ENCODE measurements around the gene NOP14.

Gene NOP14

DNA sequence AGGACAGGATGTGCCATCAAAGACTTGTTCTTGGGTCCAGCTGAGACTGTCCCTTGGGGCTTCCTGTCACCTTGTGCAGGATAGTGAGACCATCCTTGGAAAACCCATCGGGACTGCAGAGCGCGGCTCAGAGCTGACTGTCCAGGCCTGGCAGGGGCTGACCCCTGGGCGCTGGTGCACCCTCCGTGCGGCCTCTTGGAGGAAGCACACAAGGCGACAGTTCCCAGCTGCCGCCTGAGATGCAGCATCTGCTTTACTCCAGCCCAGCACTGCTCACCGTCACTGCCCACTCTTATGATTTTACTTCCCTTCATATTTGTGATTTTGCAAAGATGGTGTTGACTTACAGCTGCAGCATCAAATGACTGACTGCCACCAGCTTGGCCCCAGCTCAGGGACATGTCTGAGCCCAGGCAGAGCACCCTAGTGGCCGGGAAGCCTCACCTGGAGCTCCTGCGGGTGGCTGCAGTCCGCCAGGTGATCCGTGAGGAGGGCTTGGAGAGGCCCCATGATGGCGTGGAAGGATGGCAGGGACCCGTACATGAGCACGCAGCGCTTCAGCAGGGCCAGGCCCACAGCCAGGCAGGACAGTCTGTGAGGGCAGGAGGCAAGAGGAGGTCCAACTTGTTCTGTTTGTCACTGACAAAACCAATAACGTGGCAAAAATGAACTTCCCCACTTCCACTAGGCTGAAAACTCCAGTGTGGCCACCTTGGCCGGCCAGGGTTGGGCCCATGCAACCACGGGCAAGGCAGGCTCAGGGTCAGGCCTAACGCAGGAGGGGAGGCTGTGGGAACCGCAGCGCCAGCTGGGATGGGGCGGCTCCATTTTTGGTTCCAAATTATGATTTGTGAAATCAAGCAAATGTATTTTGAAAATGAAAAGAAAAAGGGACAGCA, 21.8 kb downstream of the NOP14 start:
- Histone ChIP-seq H3K27me3 (ENCODE audit: insufficient read depth, poor library complexity, severe bottlenecking) (no peaks in the 10 kb centered on the region), H3K27ac (replicated peaks) (no peak overlapping the region), H3K4me3 (replicated peaks; ENCODE audit: insufficient read depth, low read length) (no peak overlapping the region)
- DNase-seq (ENCODE audit: low read depth in 1 of 2, low spot score in 1 of 2): no peak
- no peak for TF ChIP-seq SPI1 (IDR thresholded peaks at IDR 0.05; ENCODE audit: borderline replicate concordance, low read depth)
- no peak for TF ChIP-seq CTCF (IDR thresholded peaks at IDR 0.05; ENCODE audit: insufficient read depth, low read length)
- no peak; the same call in 1 of the 2 replicates for TF ChIP-seq POLR2AphosphoS5 (IDR thresholded peaks at IDR 0.05; ENCODE audit: low read depth)
- no peak for TF ChIP-seq GABPA (IDR thresholded peaks at IDR 0.05; ENCODE audit: low read depth)
- no peak for TF ChIP-seq REST (IDR thresholded peaks at IDR 0.05; ENCODE audit: insufficient replicate concordance, low read depth)

DNA sequence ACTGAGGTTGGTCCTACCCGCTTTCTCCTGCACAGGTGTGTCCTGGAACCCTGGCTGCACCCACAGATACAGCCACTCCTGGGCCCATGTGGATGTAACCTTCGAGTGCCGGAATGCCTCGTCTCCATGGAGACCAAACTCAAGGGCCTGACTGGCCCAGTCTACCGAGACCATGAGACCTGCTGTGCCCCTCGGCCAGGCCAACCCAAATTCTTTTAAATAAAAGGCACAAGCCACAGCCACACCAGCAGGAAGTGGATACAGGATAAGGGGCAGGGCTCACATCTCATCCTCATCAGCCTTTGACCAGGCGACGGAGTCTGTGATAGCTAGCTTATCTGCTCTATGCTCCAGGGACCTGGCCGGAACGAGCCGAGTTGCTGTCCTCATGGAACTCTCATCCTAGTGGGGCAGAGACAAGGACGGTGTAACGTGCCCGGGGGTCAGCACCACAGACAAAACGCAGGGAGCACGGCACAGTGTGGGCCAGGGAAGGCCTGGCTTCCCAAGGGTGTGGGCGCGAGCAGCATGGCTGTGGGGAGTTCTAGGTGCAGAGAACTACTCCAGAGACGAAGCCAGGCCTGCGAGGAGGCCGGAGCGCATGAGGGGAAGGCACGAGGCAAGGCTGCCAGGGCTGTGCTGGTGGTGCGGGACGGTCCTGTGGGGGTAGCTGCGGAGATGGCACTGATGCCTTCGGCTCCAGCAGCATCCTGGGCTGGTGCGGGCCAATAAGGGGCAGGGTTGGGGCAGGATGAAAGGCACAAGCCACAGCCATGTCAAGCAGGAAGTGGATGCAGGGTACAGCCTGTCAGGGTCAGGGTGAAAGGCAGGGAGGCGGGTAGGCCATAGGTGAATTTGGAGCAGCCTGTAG, 22.7 kb downstream of the NOP14 start:
- TF ChIP-seq REST (IDR thresholded peaks at IDR 0.05; ENCODE audit: insufficient replicate concordance, low read depth): no peak
- no peak for TF ChIP-seq SPI1 (IDR thresholded peaks at IDR 0.05; ENCODE audit: borderline replicate concordance, low read depth)
- TF ChIP-seq POLR2AphosphoS5 (IDR thresholded peaks at IDR 0.05; ENCODE audit: low read depth): no peak; the same call in 1 of the 2 replicates
- no peak for TF ChIP-seq CTCF (IDR thresholded peaks at IDR 0.05; ENCODE audit: insufficient read depth, low read length)
- TF ChIP-seq GABPA (IDR thresholded peaks at IDR 0.05; ENCODE audit: low read depth): no peak
- Histone ChIP-seq H3K27ac (replicated peaks) (no peak overlapping the region), H3K4me3 (replicated peaks; ENCODE audit: insufficient read depth, low read length) (no peak overlapping the region), H3K27me3 (ENCODE audit: insufficient read depth, poor library complexity, severe bottlenecking) (no peaks in the 10 kb centered on the region)
- DNase-seq (ENCODE audit: low read depth in 1 of 2, low spot score in 1 of 2): no peak

- no peaks in the 10 kb centered on the region for H3K27me3 ChIP-seq (ENCODE audit: insufficient read depth, poor library complexity, severe bottlenecking)
- 0 out of 2 replicates have a peak, but pooled peaks have one; percentile 33 for TF ChIP-seq POLR2AphosphoS5 (IDR thresholded peaks at IDR 0.05; ENCODE audit: low read depth)
- TF ChIP-seq REST (IDR thresholded peaks at IDR 0.05; ENCODE audit: insufficient replicate concordance, low read depth): no peak
- TF ChIP-seq SPI1 (IDR thresholded peaks at IDR 0.05; ENCODE audit: borderline replicate concordance, low read depth): no peak
- no peak overlapping the region for H3K27ac ChIP-seq (replicated peaks)
- no peak for DNase-seq (ENCODE audit: low read depth in 1 of 2, low spot score in 1 of 2)
- no peak overlapping the region for H3K4me3 ChIP-seq (replicated peaks; ENCODE audit: insufficient read depth, low read length)
Observed at GRCh38 chr4:2939383-2940243, 23.6 kb downstream of the NOP14 start.
